ENCODE results near the gene CIAPIN1. TPM values are rescaled to one million over a fixed set of nuclear protein-coding genes. Genes with fewer than 3 reads are reported as not detected.

The CIAPIN1 gene
- total and polyA plus RNA-seq, 5 experiments from 2014 or later, result 37.2 to 143 (median 81.1) TPM

DNA sequence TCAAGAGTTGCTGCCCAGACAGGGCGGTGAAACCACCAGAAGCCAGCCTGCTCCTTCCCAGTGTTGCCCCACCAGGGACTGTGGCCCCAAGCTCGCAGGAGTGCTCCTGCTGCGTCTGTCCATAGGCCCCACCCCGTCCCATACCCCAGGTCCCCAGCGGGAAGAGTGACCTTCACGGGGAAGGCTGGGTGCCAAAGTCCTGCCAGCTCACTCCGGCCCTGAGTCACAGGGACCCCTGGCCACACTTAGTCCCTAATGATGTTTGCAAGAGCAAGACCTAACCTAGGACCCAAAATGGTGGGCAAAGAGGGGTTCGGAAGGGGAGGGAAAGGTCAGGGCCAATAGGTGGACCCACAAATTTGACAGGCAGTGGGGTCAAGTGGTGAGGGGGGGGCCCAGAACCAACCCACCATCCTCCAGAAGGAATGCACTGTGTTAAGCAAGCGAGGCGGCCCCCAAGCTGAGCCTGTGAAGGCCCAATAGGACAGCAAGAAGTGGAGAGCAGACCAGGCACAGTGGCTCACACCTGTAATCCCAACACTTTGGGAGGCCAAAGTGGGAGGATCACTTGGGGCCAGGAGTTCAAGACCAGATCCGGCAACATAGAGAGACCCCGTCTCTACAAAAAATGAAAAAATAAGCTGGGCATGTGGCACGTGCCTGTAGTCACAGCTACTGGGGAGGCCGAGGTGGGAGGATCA lies 35.8 kb upstream of the CIAPIN1 start:
- Mint-ChIP-seq H3K4me3 (peak overlapping the region in 2 of 10 donors; percentile 24 to 25), H3K27ac (peak overlapping the region in 2 of 10 donors; percentile 51 to 85), H3K27me3 (peaks cover 0 to 2% (median 0%) of the 10 kb centered on the region in 5 donors), H3K9me3 (no peaks in the 10 kb centered on the region), H3K4me1 (peaks cover 24 to 36% (median 31%) of the 10 kb centered on the region in 4 donors), H3K36me3 (peaks cover 0 to 5% (median 0%) of the 10 kb centered on the region in 3 donors)
- POLR2A ChIA-PET, result interaction anchor here (0.6 to 1.3 kb wide), 6 partner anchors 8 to 445 kb away, joined by 3 to 5 read pairs (median 4); partner anchors contain the start of genes ADGRG5 and POLR2C
- DNase-seq (no peak), ATAC-seq (no peak)

DNA sequence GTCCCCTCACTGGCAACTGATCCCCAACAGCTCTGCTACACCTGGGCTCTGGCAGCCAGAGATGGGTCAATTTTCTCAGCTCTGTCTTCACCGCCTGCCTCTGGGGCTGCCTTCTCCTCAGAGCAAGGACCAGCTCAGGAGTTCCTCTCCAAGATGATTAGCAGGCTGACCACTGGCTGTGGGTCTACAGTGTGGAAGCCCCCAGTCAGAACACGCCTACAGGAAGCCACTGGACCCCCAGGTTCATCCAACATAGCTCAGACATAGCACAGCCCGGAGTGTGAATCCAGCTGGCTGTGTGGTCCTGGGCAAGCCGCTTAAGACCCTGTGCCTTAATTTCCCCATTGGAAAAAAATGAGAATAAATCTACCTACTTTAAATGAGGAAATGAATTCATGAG lies 34.2 kb upstream of the CIAPIN1 start:
- Mint-ChIP-seq H3K4me3 (no peak overlapping the region), H3K27ac (no peak overlapping the region)

DNA sequence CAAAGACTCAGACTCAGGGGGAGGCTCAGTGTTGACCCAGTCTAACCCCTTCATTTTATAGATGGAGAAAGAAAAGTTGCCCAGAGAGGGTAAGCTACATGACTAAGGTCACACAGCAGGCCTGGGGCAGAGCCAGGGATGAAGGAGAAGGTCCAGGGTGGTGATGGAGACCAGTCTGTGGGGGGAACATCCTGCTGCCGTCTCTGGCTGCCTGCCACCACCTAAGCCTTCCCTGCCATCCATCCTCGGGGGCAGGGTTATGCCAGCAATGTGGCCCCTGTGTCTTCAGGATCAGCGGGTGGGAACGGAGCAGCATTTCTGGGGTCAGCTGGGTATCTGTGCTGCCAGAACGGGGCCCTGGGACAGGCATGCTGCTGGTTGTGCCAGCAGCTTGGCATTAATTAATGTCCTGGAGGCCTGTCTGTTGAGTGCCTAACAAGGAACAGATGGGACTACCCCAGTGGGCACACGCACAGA lies 33.6 kb upstream of the CIAPIN1 start:
- Mint-ChIP-seq H3K4me3 (no peak overlapping the region), H3K9me3 (no peaks in the 10 kb centered on the region), H3K36me3 (peaks cover 0 to 5% (median 0%) of the 10 kb centered on the region in 3 donors), H3K27me3 (peaks cover 0 to 2% (median 0%) of the 10 kb centered on the region in 5 donors), H3K4me1 (peaks cover 22 to 35% (median 31%) of the 10 kb centered on the region in 4 donors), H3K27ac (peak overlapping the region in 1 of 10 donors; percentile 73)
- DNase-seq (no peak), ATAC-seq (no peak)
- POLR2A ChIA-PET, result no interaction called here

More for the DNA sequence above, 34.2 kb upstream of the CIAPIN1 start:
- POLR2A ChIA-PET, result interaction anchor here (0.5 to 1.0 kb wide), 2 partner anchors 17 to 40 kb away, joined by 3 read pairs; no protein-coding TSS in a partner anchor
- no peaks in the 10 kb centered on the region for H3K9me3 Mint-ChIP-seq
- peaks cover 0 to 2% (median 0%) of the 10 kb centered on the region in 5 donors for H3K27me3 Mint-ChIP-seq
- peaks cover 21 to 30% (median 28%) of the 10 kb centered on the region in 4 donors for H3K4me1 Mint-ChIP-seq
- no peak for ATAC-seq
- H3K36me3 Mint-ChIP-seq, result peaks cover 0 to 5% (median 0%) of the 10 kb centered on the region in 3 donors
- no peak for DNase-seq

DNA sequence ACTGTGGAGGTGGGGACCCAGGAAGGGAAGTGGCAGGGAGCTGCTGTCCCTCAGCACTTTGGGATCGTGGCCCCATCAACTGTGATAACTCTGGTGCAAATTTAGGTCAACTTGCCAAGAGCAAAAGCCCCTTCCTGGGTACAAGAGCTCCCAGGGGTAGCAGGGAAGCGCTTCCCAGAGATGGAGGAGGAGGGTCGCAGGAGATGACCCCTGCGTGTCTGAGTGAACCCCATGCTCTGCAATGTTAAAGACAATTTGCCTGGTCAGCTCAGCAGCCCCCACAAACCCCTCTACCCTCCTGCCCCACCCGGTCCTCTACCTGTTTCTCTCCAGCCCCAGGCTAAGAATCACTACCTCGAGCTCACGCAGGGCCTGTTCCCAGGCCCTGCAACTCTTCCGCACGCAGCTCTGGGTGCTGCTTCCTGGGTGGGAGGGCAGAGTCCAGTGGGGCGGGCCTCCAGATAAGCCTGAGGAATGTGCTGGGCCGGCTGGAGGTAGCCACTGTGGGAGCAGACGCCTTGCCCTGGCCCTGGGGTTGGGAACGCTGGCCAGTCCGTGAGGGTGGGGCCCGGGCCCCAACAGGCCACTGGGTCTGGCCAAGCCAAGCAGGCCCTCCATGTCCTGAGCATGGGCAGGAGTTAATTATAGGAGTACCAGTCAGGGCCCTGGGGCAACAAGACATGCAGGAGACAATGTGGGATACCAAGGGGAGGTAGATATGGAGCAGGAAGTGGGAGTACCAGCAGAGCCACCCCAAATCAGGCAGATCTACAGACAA lies 33.0 kb upstream of the CIAPIN1 start:
- DNase-seq (no peak), ATAC-seq (no peak)
- Mint-ChIP-seq H3K27ac (peak overlapping the region in 1 of 10 donors; percentile 73), H3K4me3 (no peak overlapping the region), H3K9me3 (no peaks in the 10 kb centered on the region), H3K27me3 (peaks cover 0 to 2% (median 0%) of the 10 kb centered on the region in 5 donors), H3K4me1 (peaks cover 19 to 30% (median 27%) of the 10 kb centered on the region in 4 donors), H3K36me3 (peaks cover 0 to 5% (median 0%) of the 10 kb centered on the region in 3 donors)
- POLR2A ChIA-PET, result no interaction called here

DNA sequence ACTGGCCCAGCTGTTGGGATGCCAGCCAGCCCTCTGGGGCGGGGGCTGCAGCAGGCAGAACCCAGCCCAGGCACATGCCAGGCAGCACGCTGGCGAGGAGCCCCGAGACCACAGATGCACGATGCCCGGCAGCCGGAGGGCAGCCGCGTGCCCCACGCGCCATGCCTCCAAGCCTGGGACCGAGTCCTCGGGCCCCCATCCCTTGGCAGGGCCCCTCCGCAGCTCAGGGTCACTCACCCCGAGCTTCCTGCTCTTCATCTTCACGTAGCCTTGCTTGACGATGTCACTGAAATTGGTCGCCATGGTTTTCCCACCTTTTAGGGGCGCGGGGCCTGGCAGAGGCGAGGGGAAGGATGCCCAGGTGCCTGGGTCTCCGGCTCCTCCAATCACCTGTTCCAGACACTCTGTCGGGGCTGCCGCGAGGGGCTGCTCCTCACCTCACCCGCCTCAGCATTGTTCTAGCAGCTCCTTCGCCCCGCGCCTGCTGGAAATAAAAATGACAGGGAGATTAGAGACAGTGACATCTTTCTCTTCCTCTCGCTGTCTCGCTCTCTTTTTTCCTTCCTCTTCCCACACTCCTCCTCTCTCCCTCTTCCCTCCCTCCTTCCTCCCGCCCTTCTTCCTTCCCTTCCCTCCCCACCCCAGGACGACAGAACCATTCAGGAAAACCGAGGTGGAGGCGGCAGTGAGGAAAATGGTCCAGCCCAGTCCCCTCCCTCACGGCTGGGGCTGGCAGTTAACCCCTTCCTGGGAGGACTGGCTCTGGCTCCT lies 32.2 kb upstream of the CIAPIN1 start:
- H3K4me3 Mint-ChIP-seq, result peak overlapping the region in 1 of 10 donors; percentile 23
- POLR2A ChIA-PET, result interaction anchor here (2.2 kb wide), 1 partner anchor 17 kb away, joined by 6 read pairs; the partner anchor contains the start of gene POLR2C
- peaks cover 12 to 23% (median 20%) of the 10 kb centered on the region in 4 donors for H3K4me1 Mint-ChIP-seq
- peaks cover 0 to 5% (median 0%) of the 10 kb centered on the region in 3 donors for H3K36me3 Mint-ChIP-seq
- ATAC-seq, result no peak
- H3K27ac Mint-ChIP-seq, result peak overlapping the region in 2 of 10 donors; percentile 44 to 52
- no peaks in the 10 kb centered on the region for H3K9me3 Mint-ChIP-seq
- peaks cover 0 to 2% (median 0%) of the 10 kb centered on the region in 5 donors for H3K27me3 Mint-ChIP-seq
- DNase-seq, result no peak

DNA sequence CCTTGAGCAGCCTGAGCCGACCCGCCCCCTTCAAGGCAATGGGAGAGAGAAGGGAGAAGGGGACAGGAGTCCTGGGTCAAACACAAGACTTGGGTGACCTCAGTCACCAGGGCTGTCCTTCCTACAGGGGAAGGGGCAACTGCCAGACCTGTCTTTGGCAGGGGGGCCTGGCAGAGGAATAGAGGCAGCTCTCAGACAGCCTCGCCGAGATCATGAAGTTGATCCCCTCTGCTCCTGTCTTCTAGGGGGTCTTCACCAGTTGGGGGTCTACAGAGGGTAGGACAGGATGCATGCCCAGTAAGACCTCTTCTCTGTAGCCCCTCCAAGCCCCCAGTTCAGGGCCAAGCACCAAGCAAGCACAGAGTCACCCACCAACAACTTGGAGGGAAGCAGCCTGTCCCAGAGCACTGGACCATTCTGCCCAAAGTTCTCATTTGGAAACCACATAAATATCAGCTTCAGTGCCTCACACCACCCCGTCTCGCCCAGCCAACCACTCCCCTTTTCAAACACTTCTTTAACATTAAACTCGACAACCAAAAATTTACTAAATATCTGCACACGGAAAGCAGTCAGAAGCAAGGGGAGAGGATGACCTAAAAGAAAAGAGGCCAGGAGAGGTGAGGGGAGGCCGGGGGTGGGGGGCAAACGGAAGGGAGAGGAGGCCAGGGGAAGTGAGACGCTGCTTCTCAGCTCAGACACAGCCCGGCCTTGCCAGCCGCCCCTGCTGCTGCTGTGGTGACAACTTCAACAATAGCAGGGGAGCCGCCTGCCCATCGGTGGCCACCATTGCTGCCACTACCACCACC lies 31.4 kb upstream of the CIAPIN1 start:
- Mint-ChIP-seq H3K4me3 (peak overlapping the region in 2 of 10 donors; percentile 37 to 55), H3K36me3 (peaks cover 0 to 5% (median 0%) of the 10 kb centered on the region in 3 donors), H3K27me3 (peaks cover 0 to 2% (median 0%) of the 10 kb centered on the region in 5 donors), H3K27ac (peak overlapping the region in 2 of 10 donors; percentile 18 to 60), H3K9me3 (no peaks in the 10 kb centered on the region), H3K4me1 (peaks cover 12 to 21% (median 19%) of the 10 kb centered on the region in 4 donors)
- DNase-seq (no peak), ATAC-seq (no peak)
- POLR2A ChIA-PET, result interaction anchor here (2.2 kb wide), 1 partner anchor 16 kb away, joined by 6 read pairs; the partner anchor contains the start of gene POLR2C

DNA sequence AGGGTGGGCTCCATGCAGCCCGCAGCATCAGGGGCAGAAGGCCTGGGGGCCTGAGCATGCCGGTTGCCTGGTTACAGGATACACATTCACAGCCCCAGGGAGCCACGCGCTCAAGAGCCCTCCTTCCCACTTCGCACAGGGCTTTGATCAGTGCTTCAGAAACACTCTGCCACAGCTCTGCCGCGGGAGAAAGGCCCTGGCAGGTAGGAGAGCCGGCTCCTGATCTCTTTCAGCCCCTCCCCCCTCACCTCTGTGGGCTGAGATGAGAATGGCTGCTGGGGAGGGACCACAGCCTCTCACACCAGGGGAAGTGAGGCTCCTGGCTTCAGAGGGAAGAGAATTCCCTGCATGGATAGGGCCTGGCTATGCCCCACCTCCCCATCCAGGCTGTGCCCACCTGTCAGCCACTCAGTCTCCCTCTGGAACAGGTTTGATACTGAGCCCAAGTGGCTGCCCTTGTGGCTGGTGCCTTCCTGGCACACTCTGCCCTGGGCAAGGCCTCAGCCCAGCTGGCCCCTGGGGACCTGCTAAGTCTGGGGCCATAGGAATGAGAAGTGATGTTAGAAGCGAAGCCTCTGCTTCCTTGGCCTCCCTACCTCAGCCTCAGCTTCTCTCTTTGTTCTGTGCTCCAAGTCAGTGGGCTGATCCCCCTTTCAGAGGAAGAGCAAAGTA lies 30.5 kb upstream of the CIAPIN1 start:
- DNase-seq (no peak), ATAC-seq (no peak)
- no peak overlapping the region for H3K4me3 Mint-ChIP-seq
- peak overlapping the region in 1 of 10 donors; percentile 85 for H3K27ac Mint-ChIP-seq
- H3K9me3 Mint-ChIP-seq, result no peaks in the 10 kb centered on the region
- peaks cover 0 to 5% (median 0%) of the 10 kb centered on the region in 3 donors for H3K36me3 Mint-ChIP-seq
- H3K27me3 Mint-ChIP-seq, result peaks cover 0 to 2% (median 0%) of the 10 kb centered on the region in 5 donors
- POLR2A ChIA-PET, result interaction anchor here (2.2 kb wide), 1 partner anchor 15 kb away, joined by 6 read pairs; the partner anchor contains the start of gene POLR2C
- H3K4me1 Mint-ChIP-seq, result peaks cover 12 to 21% (median 19%) of the 10 kb centered on the region in 4 donors

DNA sequence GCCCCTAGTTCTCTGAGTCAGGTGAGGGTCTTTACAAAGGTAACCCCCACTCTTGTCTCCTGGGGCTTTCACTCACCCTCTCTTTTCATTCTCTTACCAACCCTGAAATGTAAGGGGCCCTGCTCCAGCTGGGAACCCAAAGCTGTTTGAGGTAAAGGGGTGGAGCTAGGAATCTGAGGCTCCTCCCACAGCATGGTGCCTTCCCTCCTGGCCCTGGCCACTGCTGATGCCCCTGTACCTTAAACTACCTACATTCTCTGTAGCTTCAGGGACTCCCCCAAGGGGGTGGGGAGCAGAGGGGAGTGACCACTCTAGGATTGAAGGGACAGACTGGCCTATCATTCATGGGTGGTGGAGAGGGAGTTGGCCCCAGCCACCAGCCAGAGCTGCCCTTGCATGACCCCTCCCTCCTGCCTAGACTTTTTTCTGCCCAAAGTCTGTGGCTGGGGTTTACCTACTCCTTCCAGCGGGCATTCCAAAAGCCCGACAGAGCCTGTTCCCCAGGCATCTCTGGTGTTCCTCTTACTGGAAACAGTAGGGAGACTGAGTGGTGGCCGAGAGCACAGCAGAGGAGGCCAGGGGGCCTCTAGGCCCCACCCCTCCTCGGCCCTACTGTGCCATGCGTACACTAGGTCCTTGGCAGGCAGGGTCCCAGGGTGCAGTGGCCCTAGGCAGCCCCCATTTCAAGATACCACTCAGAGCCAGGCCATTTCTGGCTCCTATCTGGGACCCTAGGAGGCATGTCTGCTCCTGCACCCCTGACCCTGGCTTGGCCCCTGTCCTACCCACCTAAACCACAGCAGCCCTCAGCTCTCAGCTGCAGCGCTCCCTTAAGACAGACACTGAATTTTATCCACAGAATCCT lies 29.6 kb upstream of the CIAPIN1 start:
- DNase-seq, result no peak
- POLR2A ChIA-PET, result interaction anchor here (2.2 kb wide), 1 partner anchor 15 kb away, joined by 6 read pairs; the partner anchor contains the start of gene POLR2C
- H3K27ac Mint-ChIP-seq, result peak overlapping the region in 4 of 10 donors; percentile 66 to 85 (median 70)
- no peaks in the 10 kb centered on the region for H3K9me3 Mint-ChIP-seq
- peak overlapping the region in 6 of 10 donors; percentile 36 to 71 (median 52) for H3K4me3 Mint-ChIP-seq
- ATAC-seq, result no peak
- peaks cover 14 to 23% (median 21%) of the 10 kb centered on the region in 4 donors for H3K4me1 Mint-ChIP-seq
- H3K27me3 Mint-ChIP-seq, result peaks cover 0 to 2% (median 0%) of the 10 kb centered on the region in 5 donors
- H3K36me3 Mint-ChIP-seq, result peaks cover 0 to 10% (median 0%) of the 10 kb centered on the region in 3 donors

DNA sequence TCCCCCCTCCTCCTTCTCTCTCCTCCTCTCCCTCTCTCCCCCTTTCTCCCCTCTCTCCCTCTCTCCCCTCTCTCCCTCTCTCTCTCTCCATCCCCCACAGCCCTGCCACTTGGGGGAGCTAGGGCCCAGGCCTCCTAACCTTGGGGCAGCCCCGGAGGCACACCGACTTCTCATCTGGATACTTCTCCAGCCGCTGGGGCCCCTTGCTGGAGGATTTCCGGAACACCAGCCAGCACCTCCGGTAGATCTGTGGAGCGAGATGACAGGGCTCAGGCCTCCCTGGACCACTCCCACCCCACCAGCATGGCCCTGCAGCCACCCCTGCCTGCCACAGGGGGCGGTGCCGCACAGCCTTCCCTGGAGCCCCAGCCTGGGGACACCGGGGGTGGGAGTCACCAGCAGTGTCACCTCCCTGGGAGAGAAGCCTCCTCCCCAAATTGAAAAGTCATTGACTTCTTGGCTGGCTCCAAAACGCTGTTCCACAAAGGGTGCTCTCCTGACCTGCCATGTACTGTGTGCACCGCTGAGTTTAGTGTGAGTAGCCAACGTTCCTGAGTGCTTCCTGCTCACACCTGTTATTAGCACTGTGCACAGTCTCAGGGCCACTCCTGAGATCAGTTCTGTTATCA lies 28.6 kb upstream of the CIAPIN1 start:
- peak overlapping the region in 7 of 10 donors; percentile 48 to 81 (median 56) for H3K27ac Mint-ChIP-seq
- DNase-seq, result peak; percentile 36 to 85 (median 69)
- H3K4me3 Mint-ChIP-seq, result peak overlapping the region in 7 of 10 donors; percentile 6 to 71 (median 36)

More for the DNA sequence above, 28.6 kb upstream of the CIAPIN1 start:
- peaks cover 12 to 24% (median 21%) of the 10 kb centered on the region in 4 donors for H3K4me1 Mint-ChIP-seq
- POLR2A ChIA-PET, result interaction anchor here (1.2 kb wide), 1 partner anchor 44 kb away, joined by 3 read pairs; no protein-coding TSS in a partner anchor
- H3K36me3 Mint-ChIP-seq, result peaks cover 0 to 18% (median 0%) of the 10 kb centered on the region in 3 donors
- peaks cover 0 to 2% (median 0%) of the 10 kb centered on the region in 5 donors for H3K27me3 Mint-ChIP-seq
- ATAC-seq, result peak; percentile 95 to 98
- no peaks in the 10 kb centered on the region for H3K9me3 Mint-ChIP-seq

Measured in naive thymus-derived CD8-positive, alpha-beta T cell (primary cell).